Measurements from ENCODE around the gene RPTOR. TPM values are rescaled to one million over a fixed set of nuclear protein-coding genes. Genes with fewer than 3 reads are reported as not detected.

The RPTOR gene
- total RNA-seq, 1 donor from 2014 or later: 32.0 TPM

DNA sequence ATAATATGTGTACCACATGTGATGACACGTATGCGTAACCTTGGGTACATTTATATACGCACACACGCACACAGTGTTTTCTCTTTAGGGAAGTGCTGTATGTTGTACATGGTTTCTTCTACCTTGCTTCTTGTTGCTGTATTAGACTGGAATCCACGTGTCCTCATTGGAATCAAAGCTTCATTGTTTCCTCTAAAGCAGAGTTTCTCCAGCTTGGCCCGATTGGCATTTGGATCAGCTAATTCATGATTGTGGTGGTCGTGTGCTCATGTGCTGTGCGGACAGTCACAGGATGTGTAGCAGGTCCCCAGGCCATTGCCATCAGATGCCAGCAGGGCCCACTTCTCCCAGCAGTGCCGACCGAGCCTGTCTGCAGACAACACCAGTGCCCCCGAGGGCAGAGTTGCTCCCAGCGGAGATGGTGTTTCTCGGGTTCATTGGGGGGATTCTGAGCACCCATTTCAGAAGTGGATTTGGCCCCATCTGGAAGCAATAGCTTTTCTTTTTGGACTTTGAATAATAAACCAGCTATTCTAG lies 148.4 kb downstream of the RPTOR start:
- H3K36me3 ChIP-seq (ENCODE audit: insufficient read depth, low read length): no peaks in the 10 kb centered on the region
- no peak for TF ChIP-seq EZH2 (IDR thresholded peaks at IDR 0.05; ENCODE audit: insufficient read depth, low read length)
- TF ChIP-seq, protein P1, sequence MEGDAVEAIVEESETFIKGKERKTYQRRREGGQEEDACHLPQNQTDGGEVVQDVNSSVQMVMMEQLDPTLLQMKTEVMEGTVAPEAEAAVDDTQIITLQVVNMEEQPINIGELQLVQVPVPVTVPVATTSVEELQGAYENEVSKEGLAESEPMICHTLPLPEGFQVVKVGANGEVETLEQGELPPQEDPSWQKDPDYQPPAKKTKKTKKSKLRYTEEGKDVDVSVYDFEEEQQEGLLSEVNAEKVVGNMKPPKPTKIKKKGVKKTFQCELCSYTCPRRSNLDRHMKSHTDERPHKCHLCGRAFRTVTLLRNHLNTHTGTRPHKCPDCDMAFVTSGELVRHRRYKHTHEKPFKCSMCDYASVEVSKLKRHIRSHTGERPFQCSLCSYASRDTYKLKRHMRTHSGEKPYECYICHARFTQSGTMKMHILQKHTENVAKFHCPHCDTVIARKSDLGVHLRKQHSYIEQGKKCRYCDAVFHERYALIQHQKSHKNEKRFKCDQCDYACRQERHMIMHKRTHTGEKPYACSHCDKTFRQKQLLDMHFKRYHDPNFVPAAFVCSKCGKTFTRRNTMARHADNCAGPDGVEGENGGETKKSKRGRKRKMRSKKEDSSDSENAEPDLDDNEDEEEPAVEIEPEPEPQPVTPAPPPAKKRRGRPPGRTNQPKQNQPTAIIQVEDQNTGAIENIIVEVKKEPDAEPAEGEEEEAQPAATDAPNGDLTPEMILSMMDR (IDR thresholded peaks at IDR 0.05; ENCODE audit: insufficient read depth, low read depth, low read length): no peak
- no peaks in the 10 kb centered on the region for H3K9me3 ChIP-seq (ENCODE audit: insufficient read depth, low read depth, low read length)
- H3K9ac ChIP-seq (ENCODE audit: low read length): no peak overlapping the region
- peaks cover 3% of the 10 kb centered on the region for H3K4me1 ChIP-seq (ENCODE audit: insufficient read depth, low read length)
- peaks cover 6% of the 10 kb centered on the region for H3K9me3 Mint-ChIP-seq (ENCODE audit: unreplicated experiment)
- FAIRE-seq: no peak
- no peak for DNase-seq (ENCODE audit: low read depth)
- no peaks in the 10 kb centered on the region for H3K27me3 ChIP-seq (ENCODE audit: insufficient read depth, low read length)
- peaks cover 68% of the 10 kb centered on the region for H3K79me2 ChIP-seq (ENCODE audit: insufficient read depth, low read length)
- H3K27ac ChIP-seq (ENCODE audit: low read depth, low read length): no peak overlapping the region
- peaks cover 6% of the 10 kb centered on the region for H3K36me3 Mint-ChIP-seq (ENCODE audit: low read depth, unreplicated experiment)
- peaks cover 50% of the 10 kb centered on the region for H4K20me1 ChIP-seq (ENCODE audit: insufficient read depth, low read length)
- H3K27ac Mint-ChIP-seq (ENCODE audit: unreplicated experiment): no peak overlapping the region
- H3K27me3 Mint-ChIP-seq (ENCODE audit: low read depth, unreplicated experiment): no peaks in the 10 kb centered on the region
- H2AFZ ChIP-seq (ENCODE audit: low read depth, low read length): no peak overlapping the region
- H3K4me3 Mint-ChIP-seq (ENCODE audit: unreplicated experiment): no peak overlapping the region
- no peak overlapping the region for H3K4me2 ChIP-seq (ENCODE audit: low read length)
- H3K4me3 ChIP-seq (ENCODE audit: insufficient read depth, low read depth, low read length): no peak overlapping the region
- H3K4me1 Mint-ChIP-seq (ENCODE audit: low read depth, unreplicated experiment): peaks cover 22% of the 10 kb centered on the region

DNA sequence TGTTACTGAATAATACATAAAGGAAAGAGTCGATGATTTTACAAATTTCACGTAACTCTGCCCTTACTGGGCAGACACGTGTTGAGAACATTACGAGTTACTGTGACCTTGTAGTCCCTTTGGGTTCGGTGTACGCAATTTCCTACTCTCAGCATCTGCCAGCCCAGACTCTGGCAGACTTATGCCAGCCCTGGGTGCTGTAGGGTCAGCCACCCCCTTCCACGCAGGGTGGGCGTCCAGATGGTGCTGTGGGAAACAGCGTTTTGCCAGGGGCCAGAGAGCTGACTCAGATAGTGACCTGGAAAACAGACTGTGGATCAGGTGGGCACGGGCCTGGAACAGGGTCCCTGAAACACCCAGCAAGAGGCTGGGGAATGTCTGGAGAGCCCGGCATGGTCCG lies 148.9 kb downstream of the RPTOR start:
- Histone ChIP-seq H3K27me3 (ENCODE audit: insufficient read depth, low read length) (no peaks in the 10 kb centered on the region), H3K36me3 (ENCODE audit: insufficient read depth, low read length) (no peaks in the 10 kb centered on the region), H3K27ac (ENCODE audit: low read depth, low read length) (no peak overlapping the region), H3K9ac (ENCODE audit: low read length) (no peak overlapping the region), H4K20me1 (ENCODE audit: insufficient read depth, low read length) (peaks cover 50% of the 10 kb centered on the region), H3K4me2 (ENCODE audit: low read length) (no peak overlapping the region), H3K4me3 (ENCODE audit: insufficient read depth, low read depth, low read length) (no peak overlapping the region), H3K79me2 (ENCODE audit: insufficient read depth, low read length) (peaks cover 69% of the 10 kb centered on the region), H3K4me1 (ENCODE audit: insufficient read depth, low read length) (peaks cover 3% of the 10 kb centered on the region), H3K9me3 (ENCODE audit: insufficient read depth, low read depth, low read length) (no peaks in the 10 kb centered on the region), H2AFZ (ENCODE audit: low read depth, low read length) (no peak overlapping the region)
- no peaks in the 10 kb centered on the region for H3K27me3 Mint-ChIP-seq (ENCODE audit: low read depth, unreplicated experiment)
- peaks cover 2% of the 10 kb centered on the region for H3K36me3 Mint-ChIP-seq (ENCODE audit: low read depth, unreplicated experiment)
- FAIRE-seq: no peak
- peaks cover 5% of the 10 kb centered on the region for H3K9me3 Mint-ChIP-seq (ENCODE audit: unreplicated experiment)
- no peak overlapping the region for H3K27ac Mint-ChIP-seq (ENCODE audit: unreplicated experiment)
- DNase-seq (ENCODE audit: low read depth): no peak
- no peak overlapping the region for H3K4me3 Mint-ChIP-seq (ENCODE audit: unreplicated experiment)
- H3K4me1 Mint-ChIP-seq (ENCODE audit: low read depth, unreplicated experiment): peaks cover 22% of the 10 kb centered on the region
- TF ChIP-seq EZH2 (IDR thresholded peaks at IDR 0.05; ENCODE audit: insufficient read depth, low read length): no peak
- TF ChIP-seq, protein P1 (IDR thresholded peaks at IDR 0.05; ENCODE audit: insufficient read depth, low read depth, low read length): no peak
